Left ventricle myocardium inferior (tissue), 1 donor: ENCODE measurements around the gene MED31. TPM values are rescaled to one million over a fixed set of nuclear protein-coding genes. Genes with fewer than 3 reads are reported as not detected.

Experiments used
- DNase-seq: peaks from one replicate; pipeline ENCODE4 v3.0.0-alpha.2; 2020
- H3K27ac ChIP-seq: fragments of 200-600 bp; replicated peaks from 2 replicates; pipeline ENCODE4 v1.8.0; 2021
- H3K27me3 ChIP-seq: fragments of 200-600 bp; 2 replicates; pipeline ENCODE4 v1.8.0; 2021; ENCODE audit warnings: low read depth
- H3K36me3 ChIP-seq: fragments of 200-600 bp; 2 replicates; pipeline ENCODE4 v1.8.0; 2021
- H3K4me1 ChIP-seq: fragments of 200-600 bp; 2 replicates; pipeline ENCODE4 v1.8.0; 2021
- H3K4me3 ChIP-seq: fragments of 200-600 bp; 2 replicates; pipeline ENCODE4 v1.8.0; 2021; ENCODE audit warnings: mild to moderate bottlenecking, moderate library complexity
- H3K9me3 ChIP-seq: fragments of 200-600 bp; replicated peaks from 2 replicates; pipeline ENCODE4 v1.8.0; 2021
- intact Hi-C: fragments of 100-400 bp; cut with micrococcal nuclease; formaldehyde crosslinking; loops from one replicate; pipeline ENCODE4 v1.11.0; 2022
- total RNA-seq: library from RNA; stranded (reverse); fragmentation: NEBNext Ultra II Directional; extraction: Animal tissue kit (Norgen Biotek cat#: 25700); gene quantifications from one replicate; pipeline ENCODE4 v1.2.1, GENCODE V29; 2021
- TF ChIP-seq, protein P1 (sequence below): fragments of 200-600 bp; IDR thresholded peaks from 2 replicates; pipeline ENCODE4 v1.8.0; 2021; ENCODE audit warnings: antibody characterized with exemption, mild to moderate bottlenecking, borderline replicate concordance
- donor health status: DM: no; HTN: yes; CAD: no; lungs with severe emphysema.

Gene MED31
- total RNA-seq, 1 donor from 2014 or later, result 14.1 TPM

- intact Hi-C loops, result no loop called here
- DNase-seq, result no peak
- Histone ChIP-seq H3K4me1 (peaks cover 49% of the 10 kb centered on the region), H3K4me3 (no peak overlapping the region), H3K27ac (no peak overlapping the region), H3K36me3 (peaks cover 24% of the 10 kb centered on the region), H3K9me3 (no peaks in the 10 kb centered on the region), H3K27me3 (no peaks in the 10 kb centered on the region)
- TF ChIP-seq, protein P1, sequence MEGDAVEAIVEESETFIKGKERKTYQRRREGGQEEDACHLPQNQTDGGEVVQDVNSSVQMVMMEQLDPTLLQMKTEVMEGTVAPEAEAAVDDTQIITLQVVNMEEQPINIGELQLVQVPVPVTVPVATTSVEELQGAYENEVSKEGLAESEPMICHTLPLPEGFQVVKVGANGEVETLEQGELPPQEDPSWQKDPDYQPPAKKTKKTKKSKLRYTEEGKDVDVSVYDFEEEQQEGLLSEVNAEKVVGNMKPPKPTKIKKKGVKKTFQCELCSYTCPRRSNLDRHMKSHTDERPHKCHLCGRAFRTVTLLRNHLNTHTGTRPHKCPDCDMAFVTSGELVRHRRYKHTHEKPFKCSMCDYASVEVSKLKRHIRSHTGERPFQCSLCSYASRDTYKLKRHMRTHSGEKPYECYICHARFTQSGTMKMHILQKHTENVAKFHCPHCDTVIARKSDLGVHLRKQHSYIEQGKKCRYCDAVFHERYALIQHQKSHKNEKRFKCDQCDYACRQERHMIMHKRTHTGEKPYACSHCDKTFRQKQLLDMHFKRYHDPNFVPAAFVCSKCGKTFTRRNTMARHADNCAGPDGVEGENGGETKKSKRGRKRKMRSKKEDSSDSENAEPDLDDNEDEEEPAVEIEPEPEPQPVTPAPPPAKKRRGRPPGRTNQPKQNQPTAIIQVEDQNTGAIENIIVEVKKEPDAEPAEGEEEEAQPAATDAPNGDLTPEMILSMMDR, result no peak
Measured at GRCh38 chr17:6637458-6637840, 14.0 kb downstream of the MED31 start.

GRCh38 chr17:6636616-6637457 is 14.6 kb downstream of the MED31 start:
- DNase-seq, result no peak
- TF ChIP-seq, protein P1, result no peak
- H3K36me3 ChIP-seq, result peaks cover 23% of the 10 kb centered on the region
- no peaks in the 10 kb centered on the region for H3K9me3 ChIP-seq
- intact Hi-C loops, result no loop called here
- no peaks in the 10 kb centered on the region for H3K27me3 ChIP-seq
- no peak overlapping the region for H3K27ac ChIP-seq
- H3K4me1 ChIP-seq, result peaks cover 48% of the 10 kb centered on the region
- H3K4me3 ChIP-seq, result no peak overlapping the region

DNA sequence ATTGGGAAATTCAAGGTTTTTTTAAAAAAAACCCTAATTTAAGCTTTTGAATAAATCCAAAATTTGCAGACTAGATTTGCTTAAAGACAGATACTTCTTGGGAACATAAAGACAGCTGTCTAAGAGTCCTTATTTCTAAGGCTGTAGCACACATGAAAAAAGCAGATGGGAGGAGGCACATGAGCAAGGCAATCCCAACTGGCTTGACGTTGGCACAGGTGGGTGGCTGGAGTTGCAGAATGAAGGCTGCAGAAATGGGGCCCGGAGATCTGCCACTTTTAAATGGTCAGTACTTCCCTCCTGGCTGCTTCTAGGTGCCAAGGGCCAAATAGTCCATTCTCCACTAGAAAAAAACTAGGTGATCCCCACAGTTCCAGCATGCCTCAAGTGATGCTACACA is 15.3 kb downstream of the MED31 start:
- intact Hi-C loops, result no loop called here
- H3K27me3 ChIP-seq, result no peaks in the 10 kb centered on the region
- peaks cover 28% of the 10 kb centered on the region for H3K36me3 ChIP-seq
- peaks cover 41% of the 10 kb centered on the region for H3K4me1 ChIP-seq
- DNase-seq, result no peak
- no peak overlapping the region for H3K4me3 ChIP-seq
- TF ChIP-seq, protein P1, result no peak
- H3K27ac ChIP-seq, result no peak overlapping the region
- no peaks in the 10 kb centered on the region for H3K9me3 ChIP-seq

GRCh38 chr17:6633263-6633662 is 18.1 kb downstream of the MED31 start:
- peaks cover 14% of the 10 kb centered on the region for H3K4me1 ChIP-seq

DNA sequence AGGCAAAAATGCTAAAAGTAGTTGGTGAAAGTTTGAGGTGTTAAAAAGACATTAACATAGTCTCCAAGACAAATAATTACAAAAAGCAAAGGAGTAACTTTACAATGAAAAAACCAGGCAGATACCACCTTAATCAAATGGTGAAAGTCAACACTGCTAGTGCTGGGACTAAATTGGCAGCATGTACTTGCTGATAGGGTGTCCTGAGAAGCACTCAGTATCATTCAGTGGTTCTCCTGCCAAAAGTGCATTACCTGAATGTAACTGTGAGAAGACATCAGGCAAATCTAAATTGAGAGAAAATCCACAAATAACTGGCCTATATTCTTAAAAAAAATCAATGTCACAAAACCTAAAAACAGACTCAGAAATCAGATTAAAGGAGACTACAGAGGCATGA is 18.9 kb downstream of the MED31 start:
- H3K4me1 ChIP-seq, result peaks cover 13% of the 10 kb centered on the region
- no peaks in the 10 kb centered on the region for H3K9me3 ChIP-seq
- peak overlapping the region; percentile 54 for H3K27ac ChIP-seq
- no peak overlapping the region for H3K4me3 ChIP-seq
- TF ChIP-seq, protein P1, result no peak
- intact Hi-C loops, result no loop called here
- H3K36me3 ChIP-seq, result peaks cover 57% of the 10 kb centered on the region
- no peak for DNase-seq
- H3K27me3 ChIP-seq, result no peaks in the 10 kb centered on the region

More at GRCh38 chr17:6633263-6633662, 18.1 kb downstream of the MED31 start:
- TF ChIP-seq, protein P1, result no peak
- no peak for DNase-seq
- H3K9me3 ChIP-seq, result no peaks in the 10 kb centered on the region
- peaks cover 50% of the 10 kb centered on the region for H3K36me3 ChIP-seq
- intact Hi-C loops, result no loop called here
- no peaks in the 10 kb centered on the region for H3K27me3 ChIP-seq
- peak overlapping the region; percentile 54 for H3K27ac ChIP-seq
- no peak overlapping the region for H3K4me3 ChIP-seq
